CD4-positive, alpha-beta memory T cell (primary cell): ENCODE measurements around the gene RERE. TPM values are rescaled to one million over a fixed set of nuclear protein-coding genes. Genes with fewer than 3 reads are reported as not detected.
A peak's percentile ranks its signal among the peaks of the same experiment; 100 is the strongest.

Source experiments
- CTCF ChIA-PET: fragments of 350-600 bp; sonication (Branson Sonifier 250); formaldehyde crosslinking; loops from one replicate; lab custom pipeline; 2021; ENCODE audit warnings: inconsistent platforms; ENCODE audit not compliant: partially characterized antibody; lab: Charles Lee
- POLR2A ChIA-PET: fragments of 350-600 bp; sonication (Branson Sonifier 250); formaldehyde crosslinking; loops from one replicate; lab custom pipeline; 2021; ENCODE audit not compliant: partially characterized antibody; lab: Charles Lee
- DNase-seq, 5 donors: peaks; one replicate each; pipeline versions ENCODE4 v3.0.0 to v3.0.0-alpha.2; 2020 to 2022; ENCODE audit warnings: mixed read lengths in 1 of 5
- H3K27ac ChIP-seq: one replicate; pipeline ENCODE4 v1.7.0; 2013; ENCODE audit warnings: low read depth, low read length
- H3K27me3 ChIP-seq: 2 replicates; pipeline ENCODE4 v1.7.0; 2013; ENCODE audit warnings: mild to moderate bottlenecking, low read length, moderate library complexity; ENCODE audit not compliant: insufficient read depth
- H3K36me3 ChIP-seq: 2 replicates; pipeline ENCODE4 v1.7.0; 2013; ENCODE audit warnings: mild to moderate bottlenecking, low read length, moderate library complexity; ENCODE audit not compliant: insufficient read depth
- H3K4me1 ChIP-seq: 2 replicates; pipeline ENCODE4 v1.7.0; 2013; ENCODE audit warnings: mild to moderate bottlenecking, low read length, moderate library complexity; ENCODE audit not compliant: insufficient read depth
- H3K4me3 ChIP-seq, 2 donors: one replicate each; pipeline ENCODE4 v1.7.0; 2013; ENCODE audit warnings: low read length in 2 of 2, mild to moderate bottlenecking in 1 of 2
- H3K9me3 ChIP-seq, 2 donors: one replicate each; pipeline ENCODE4 v1.7.0; 2013; ENCODE audit warnings: low read length in 2 of 2, control low read depth in 1 of 2; ENCODE audit not compliant: control insufficient read depth in 1 of 2
- H3K27ac Mint-ChIP-seq, 7 donors: one replicate each; pipeline ENCODE4 v1.8.0; 2020 to 2021; ENCODE audit warnings: mixed read lengths in 7 of 7, mild to moderate bottlenecking in 6 of 7, inconsistent platforms in 3 of 7, moderate library complexity in 3 of 7
- H3K27me3 Mint-ChIP-seq, 2 donors: one replicate each; pipeline ENCODE4 v1.8.0; 2020 to 2021; ENCODE audit warnings: mixed read lengths in 2 of 2
- H3K36me3 Mint-ChIP-seq, 2 donors: one replicate each; pipeline ENCODE4 v1.8.0; 2020 to 2021; ENCODE audit warnings: mixed read lengths in 2 of 2, inconsistent platforms in 1 of 2, mild to moderate bottlenecking in 1 of 2
- H3K4me1 Mint-ChIP-seq, 4 donors: one replicate each; pipeline ENCODE4 v1.8.0; 2020 to 2021; ENCODE audit warnings: mixed read lengths in 4 of 4, mild to moderate bottlenecking in 1 of 4
- H3K4me3 Mint-ChIP-seq, 8 donors: one replicate each; pipeline ENCODE4 v1.8.0; 2020 to 2021; ENCODE audit warnings: mixed read lengths in 8 of 8, mild to moderate bottlenecking in 7 of 8, moderate library complexity in 6 of 8, inconsistent platforms in 3 of 8
- H3K9me3 Mint-ChIP-seq, 8 donors: one replicate each; pipeline ENCODE4 v1.8.0; 2020 to 2021; ENCODE audit warnings: mixed read lengths in 8 of 8, mild to moderate bottlenecking in 5 of 8, inconsistent platforms in 3 of 8, moderate library complexity in 1 of 8
- intact Hi-C: fragments of 100-400 bp; cut with micrococcal nuclease; formaldehyde crosslinking; loops from one replicate; pipeline ENCODE4 v1.15.1; 2023
- polyA plus RNA-seq, 2 donors: library from polyadenylated mRNA; unstranded; fragments of 300-500 nt; fragmentation: Illumina TruSeq; gene quantifications; one replicate each; pipeline ENCODE4 v1.2.3, GENCODE V29; 2021
- total RNA-seq, 2 experiments: library from RNA; stranded (reverse); gene quantifications; one replicate each; pipeline ENCODE4 v1.2.3, GENCODE V29; 2021

Gene RERE
- total and polyA plus RNA-seq, 4 experiments from 2014 or later: 0.38 to 117 (median 60.3) TPM

GRCh38 chr1:8364528-8365442 is 452.7 kb downstream of the RERE start:
- Mint-ChIP-seq H3K36me3 (peaks cover 24 to 54% of the 10 kb centered on the region in 2 donors), H3K4me3 (no peak overlapping the region), H3K4me1 (peaks cover 13 to 33% (median 19%) of the 10 kb centered on the region in 4 donors), H3K27ac (peak overlapping the region in 4 of 7 donors; percentile 11 to 65 (median 48)), H3K9me3 (peaks cover 0 to 2% (median 0%) of the 10 kb centered on the region in 8 donors), H3K27me3 (no peaks in the 10 kb centered on the region)
- H3K27me3 ChIP-seq: no peaks in the 10 kb centered on the region
- ChIA-PET POLR2A (interaction anchor here (0.5 kb wide), 1 partner anchor 695 kb away, joined by 3 read pairs; no protein-coding TSS in a partner anchor), CTCF (no interaction called here)
- H3K9me3 ChIP-seq: no peaks in the 10 kb centered on the region
- H3K4me1 ChIP-seq: no peaks in the 10 kb centered on the region
- intact Hi-C loops: no loop called here
- no peak for DNase-seq
- H3K36me3 ChIP-seq: peaks cover 56% of the 10 kb centered on the region
- H3K4me3 ChIP-seq: no peak overlapping the region
- H3K27ac ChIP-seq: no peak overlapping the region

DNA sequence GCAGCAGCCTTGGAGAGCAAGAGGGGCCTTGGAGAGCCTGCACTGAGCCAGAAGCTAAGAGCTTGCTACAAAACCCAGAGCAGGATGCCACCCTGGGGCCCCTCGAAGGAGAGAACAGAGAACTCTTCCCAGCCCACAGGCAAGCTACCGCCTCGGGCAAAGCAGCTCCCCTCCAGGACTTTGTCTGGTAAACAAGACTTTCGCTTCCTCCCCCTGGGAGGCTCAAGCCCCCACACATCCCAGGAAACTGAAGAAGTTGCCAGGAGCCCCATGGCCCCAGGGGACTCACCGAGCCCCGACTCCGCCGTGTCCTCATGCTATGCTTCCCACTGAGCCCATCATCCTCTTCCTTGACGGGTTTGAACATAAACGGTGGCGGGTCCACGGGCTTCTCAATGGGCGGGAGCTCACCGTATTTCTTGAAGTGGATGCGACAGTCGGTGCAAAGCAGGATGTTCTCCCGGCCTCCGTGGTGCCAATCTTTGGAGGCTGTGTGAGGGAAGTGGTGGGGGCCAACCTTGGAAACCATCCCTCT is 453.6 kb downstream of the RERE start:
- ChIA-PET CTCF (no interaction called here), POLR2A (interaction anchor here (0.5 kb wide), 2 partner anchors 56 to 694 kb away, joined by 3 read pairs; no protein-coding TSS in a partner anchor)
- DNase-seq: no peak
- H3K4me3 ChIP-seq: no peak overlapping the region
- peaks cover 66% of the 10 kb centered on the region for H3K36me3 ChIP-seq
- no peak overlapping the region for H3K4me3 Mint-ChIP-seq
- H3K9me3 ChIP-seq: no peaks in the 10 kb centered on the region
- no peaks in the 10 kb centered on the region for H3K27me3 Mint-ChIP-seq
- no peaks in the 10 kb centered on the region for H3K27me3 ChIP-seq
- H3K4me1 Mint-ChIP-seq: peaks cover 9 to 24% (median 15%) of the 10 kb centered on the region in 4 donors
- H3K36me3 Mint-ChIP-seq: peaks cover 24 to 53% of the 10 kb centered on the region in 2 donors
- H3K27ac ChIP-seq: no peak overlapping the region
- H3K4me1 ChIP-seq: no peaks in the 10 kb centered on the region
- H3K27ac Mint-ChIP-seq: peak overlapping the region in 1 of 7 donors; percentile 24
- intact Hi-C loops: no loop called here
- H3K9me3 Mint-ChIP-seq: peaks cover 0 to 2% (median 0%) of the 10 kb centered on the region in 8 donors

GRCh38 chr1:8363186-8363766 is 454.2 kb downstream of the RERE start:
- Histone ChIP-seq H3K27ac (no peak overlapping the region), H3K27me3 (no peaks in the 10 kb centered on the region), H3K4me1 (no peaks in the 10 kb centered on the region), H3K9me3 (no peaks in the 10 kb centered on the region), H3K4me3 (no peak overlapping the region), H3K36me3 (peaks cover 72% of the 10 kb centered on the region)
- Mint-ChIP-seq H3K27me3 (no peaks in the 10 kb centered on the region), H3K4me3 (no peak overlapping the region), H3K4me1 (peaks cover 9 to 23% (median 14%) of the 10 kb centered on the region in 4 donors), H3K27ac (peak overlapping the region in 2 of 7 donors; percentile 24 to 61), H3K36me3 (peaks cover 24 to 56% of the 10 kb centered on the region in 2 donors), H3K9me3 (peaks cover 0 to 2% (median 0%) of the 10 kb centered on the region in 8 donors)
- no peak for DNase-seq
- ChIA-PET POLR2A (interaction anchor here (0.5 kb wide), 1 partner anchor 57 kb away, joined by 3 read pairs; no protein-coding TSS in a partner anchor), CTCF (no interaction called here)
- intact Hi-C loops: no loop called here

- H3K4me3 ChIP-seq: no peak overlapping the region
- Mint-ChIP-seq H3K27ac (no peak overlapping the region), H3K4me1 (peaks cover 9 to 20% (median 13%) of the 10 kb centered on the region in 4 donors), H3K9me3 (peaks cover 0 to 2% (median 0%) of the 10 kb centered on the region in 8 donors), H3K36me3 (peaks cover 28 to 60% of the 10 kb centered on the region in 2 donors), H3K27me3 (no peaks in the 10 kb centered on the region), H3K4me3 (no peak overlapping the region)
- no peaks in the 10 kb centered on the region for H3K27me3 ChIP-seq
- CTCF ChIA-PET: no interaction called here
- H3K9me3 ChIP-seq: no peaks in the 10 kb centered on the region
- no peak overlapping the region for H3K27ac ChIP-seq
- intact Hi-C loops: no loop called here
- no peaks in the 10 kb centered on the region for H3K4me1 ChIP-seq
- no peak for DNase-seq
- peaks cover 77% of the 10 kb centered on the region for H3K36me3 ChIP-seq
- POLR2A ChIA-PET: no interaction called here
Measured at GRCh38 chr1:8362701-8363101, 454.7 kb downstream of the RERE start.

DNA sequence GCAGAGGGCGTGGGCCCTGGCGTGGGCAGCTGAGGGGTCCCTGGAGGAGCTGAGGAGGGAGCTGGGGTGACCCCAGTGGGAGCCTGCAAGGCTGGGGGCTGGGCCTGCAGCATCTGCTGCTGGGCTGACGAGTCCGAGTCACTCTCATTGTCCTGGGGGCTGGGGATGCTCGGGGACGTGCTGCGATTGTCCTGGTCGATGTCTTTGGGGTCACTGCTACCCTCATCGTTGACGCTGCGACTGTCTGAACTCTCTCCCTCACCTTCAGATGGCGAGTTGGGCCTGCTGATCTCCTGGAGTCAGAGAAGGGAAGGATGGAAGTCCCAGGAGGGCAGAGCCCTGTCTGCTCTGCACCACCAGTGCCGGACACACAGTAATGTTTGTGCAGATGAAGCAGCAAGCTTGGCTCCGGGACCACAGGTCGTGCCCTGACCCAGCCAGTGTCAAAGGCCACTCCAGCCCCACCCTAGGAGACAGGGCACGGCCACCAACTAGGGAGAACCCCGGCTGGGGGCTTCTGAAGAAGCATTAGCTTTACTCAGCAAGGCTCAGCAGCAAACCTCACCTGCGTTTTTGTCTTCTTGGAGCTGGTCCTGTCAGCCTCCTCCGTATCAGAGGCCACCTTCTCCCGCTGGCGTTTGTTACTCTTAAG is 456.1 kb downstream of the RERE start:
- H3K4me1 Mint-ChIP-seq: peaks cover under 1 to 11% (median 5%) of the 10 kb centered on the region in 4 donors
- H3K4me3 ChIP-seq: no peak overlapping the region
- no peaks in the 10 kb centered on the region for H3K27me3 ChIP-seq
- no peaks in the 10 kb centered on the region for H3K9me3 ChIP-seq
- H3K36me3 Mint-ChIP-seq: peaks cover 31 to 61% of the 10 kb centered on the region in 2 donors
- H3K4me1 ChIP-seq: no peaks in the 10 kb centered on the region
- intact Hi-C loops: no loop called here
- H3K36me3 ChIP-seq: peaks cover 89% of the 10 kb centered on the region
- no peak overlapping the region for H3K4me3 Mint-ChIP-seq
- CTCF ChIA-PET: no interaction called here
- no peak for DNase-seq
- POLR2A ChIA-PET: no interaction called here
- peak overlapping the region in 2 of 7 donors; percentile 37 to 68 for H3K27ac Mint-ChIP-seq
- no peaks in the 10 kb centered on the region for H3K27me3 Mint-ChIP-seq
- no peak overlapping the region for H3K27ac ChIP-seq
- peaks cover 0 to 2% (median 0%) of the 10 kb centered on the region in 8 donors for H3K9me3 Mint-ChIP-seq

DNA sequence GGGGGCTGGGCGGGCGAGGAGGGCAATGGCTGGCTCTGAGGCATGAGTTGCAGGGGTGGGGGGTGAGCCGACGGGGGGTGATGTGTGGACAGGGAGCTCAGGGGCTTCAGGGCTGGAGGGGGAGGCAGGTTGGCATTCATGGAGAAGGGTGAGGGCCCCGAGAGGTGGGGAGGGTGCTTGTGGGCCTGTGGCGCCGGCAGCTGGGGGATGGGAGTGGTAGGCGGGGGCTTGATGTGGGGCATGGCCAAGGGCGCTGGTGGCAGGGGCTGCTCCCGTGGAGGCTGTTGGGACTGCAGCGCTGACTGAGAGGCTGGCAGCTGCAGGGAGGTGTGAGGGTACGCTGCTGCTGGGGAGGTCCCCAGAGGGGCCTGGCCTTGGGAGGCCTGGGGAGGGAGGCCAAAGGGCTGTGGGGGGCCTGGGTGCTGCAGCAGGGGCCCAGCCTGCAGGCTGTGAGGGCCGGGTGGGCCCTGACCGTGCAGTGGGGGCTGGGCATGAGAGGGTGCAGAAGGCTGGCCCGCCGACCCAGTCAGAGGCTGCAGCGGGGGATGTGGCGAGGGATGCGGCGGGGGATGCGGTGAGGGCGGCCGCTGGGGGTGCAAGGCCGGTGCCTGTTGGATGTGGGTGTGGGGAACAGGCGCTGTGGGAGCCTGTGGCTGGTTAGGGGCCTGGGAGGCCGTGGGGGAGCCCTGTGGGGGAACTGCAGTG is 456.8 kb downstream of the RERE start:
- Mint-ChIP-seq H3K27ac (no peak overlapping the region), H3K4me1 (peaks cover 0 to 6% (median 5%) of the 10 kb centered on the region in 4 donors), H3K36me3 (peaks cover 34 to 61% of the 10 kb centered on the region in 2 donors), H3K4me3 (no peak overlapping the region), H3K9me3 (peaks cover 0 to 2% (median 0%) of the 10 kb centered on the region in 8 donors), H3K27me3 (no peaks in the 10 kb centered on the region)
- CTCF ChIA-PET: no interaction called here
- intact Hi-C loops: no loop called here
- no peak for DNase-seq
- Histone ChIP-seq H3K36me3 (peaks cover 89% of the 10 kb centered on the region), H3K4me3 (no peak overlapping the region), H3K9me3 (no peaks in the 10 kb centered on the region), H3K27me3 (no peaks in the 10 kb centered on the region), H3K27ac (no peak overlapping the region), H3K4me1 (no peaks in the 10 kb centered on the region)
- POLR2A ChIA-PET: no interaction called here
